ENCODE results near the gene RABGAP1L.

DNA sequence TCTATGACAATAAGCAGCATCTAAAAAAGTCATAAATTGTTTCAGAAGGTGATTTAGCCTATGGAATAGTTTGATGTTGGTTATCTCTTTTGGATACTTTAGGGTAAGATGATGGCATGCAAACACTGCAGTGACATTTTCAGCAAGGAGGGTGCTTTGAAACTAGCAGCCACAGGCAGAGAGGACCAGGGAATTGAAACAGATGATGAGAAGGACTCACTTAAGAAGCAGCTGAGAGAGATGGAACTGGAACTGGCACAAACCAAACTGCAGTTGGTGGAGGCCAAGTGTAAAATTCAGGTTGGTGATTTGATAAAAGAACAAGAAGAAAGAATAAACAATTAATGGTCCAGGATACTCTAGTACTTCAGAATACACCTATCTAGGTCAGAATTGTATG is 829.2 kb downstream of the RABGAP1L start:
- TF ChIP-seq, protein P1, sequence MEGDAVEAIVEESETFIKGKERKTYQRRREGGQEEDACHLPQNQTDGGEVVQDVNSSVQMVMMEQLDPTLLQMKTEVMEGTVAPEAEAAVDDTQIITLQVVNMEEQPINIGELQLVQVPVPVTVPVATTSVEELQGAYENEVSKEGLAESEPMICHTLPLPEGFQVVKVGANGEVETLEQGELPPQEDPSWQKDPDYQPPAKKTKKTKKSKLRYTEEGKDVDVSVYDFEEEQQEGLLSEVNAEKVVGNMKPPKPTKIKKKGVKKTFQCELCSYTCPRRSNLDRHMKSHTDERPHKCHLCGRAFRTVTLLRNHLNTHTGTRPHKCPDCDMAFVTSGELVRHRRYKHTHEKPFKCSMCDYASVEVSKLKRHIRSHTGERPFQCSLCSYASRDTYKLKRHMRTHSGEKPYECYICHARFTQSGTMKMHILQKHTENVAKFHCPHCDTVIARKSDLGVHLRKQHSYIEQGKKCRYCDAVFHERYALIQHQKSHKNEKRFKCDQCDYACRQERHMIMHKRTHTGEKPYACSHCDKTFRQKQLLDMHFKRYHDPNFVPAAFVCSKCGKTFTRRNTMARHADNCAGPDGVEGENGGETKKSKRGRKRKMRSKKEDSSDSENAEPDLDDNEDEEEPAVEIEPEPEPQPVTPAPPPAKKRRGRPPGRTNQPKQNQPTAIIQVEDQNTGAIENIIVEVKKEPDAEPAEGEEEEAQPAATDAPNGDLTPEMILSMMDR (IDR thresholded peaks at IDR 0.05), result no peak
- no peak for TF ChIP-seq POLR2A (IDR thresholded peaks at IDR 0.05)
- TF ChIP-seq EP300 (IDR thresholded peaks at IDR 0.05), result no peak
